Activated CD8-positive, alpha-beta memory T cell treated with anti-CD3 and anti-CD28 coated beads, Interleukin-2, amount 50 U/mL, for 1 hour (primary cell): ENCODE measurements around the gene PDK2.
A peak's percentile ranks its signal among the peaks of the same experiment; 100 is the strongest.

Experiments
- DNase-seq: peaks from one replicate; pipeline ENCODE4 v3.0.0-alpha.2; 2020; ENCODE audit errors: extremely low read depth

PDK2 gene

GRCh38 chr17:50117202-50118051, 22.3 kb downstream of the PDK2 start:
- peak; percentile 16 for DNase-seq

- DNase-seq: no peak
Measured at GRCh38 chr17:50118076-50118827, 23.1 kb downstream of the PDK2 start.

DNA sequence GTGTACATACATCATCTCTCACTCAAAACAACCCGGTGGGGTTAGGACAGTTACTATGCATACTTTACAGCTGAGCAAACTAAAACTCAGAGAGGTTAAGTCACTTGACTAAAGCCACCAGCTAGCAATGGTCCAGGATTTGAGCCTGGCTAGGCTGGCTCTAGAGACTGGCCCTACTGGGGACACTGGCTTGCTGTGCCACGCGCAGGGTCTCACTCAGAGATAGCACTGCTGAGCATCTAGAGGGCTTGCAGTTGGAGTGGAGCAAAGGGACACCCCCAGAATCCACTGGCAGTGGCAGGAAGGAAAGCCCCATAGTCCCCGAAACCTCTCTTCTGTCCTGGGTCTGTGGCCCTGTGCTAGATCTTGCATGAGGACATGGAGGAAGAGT, 23.7 kb downstream of the PDK2 start:
- DNase-seq: no peak

DNA sequence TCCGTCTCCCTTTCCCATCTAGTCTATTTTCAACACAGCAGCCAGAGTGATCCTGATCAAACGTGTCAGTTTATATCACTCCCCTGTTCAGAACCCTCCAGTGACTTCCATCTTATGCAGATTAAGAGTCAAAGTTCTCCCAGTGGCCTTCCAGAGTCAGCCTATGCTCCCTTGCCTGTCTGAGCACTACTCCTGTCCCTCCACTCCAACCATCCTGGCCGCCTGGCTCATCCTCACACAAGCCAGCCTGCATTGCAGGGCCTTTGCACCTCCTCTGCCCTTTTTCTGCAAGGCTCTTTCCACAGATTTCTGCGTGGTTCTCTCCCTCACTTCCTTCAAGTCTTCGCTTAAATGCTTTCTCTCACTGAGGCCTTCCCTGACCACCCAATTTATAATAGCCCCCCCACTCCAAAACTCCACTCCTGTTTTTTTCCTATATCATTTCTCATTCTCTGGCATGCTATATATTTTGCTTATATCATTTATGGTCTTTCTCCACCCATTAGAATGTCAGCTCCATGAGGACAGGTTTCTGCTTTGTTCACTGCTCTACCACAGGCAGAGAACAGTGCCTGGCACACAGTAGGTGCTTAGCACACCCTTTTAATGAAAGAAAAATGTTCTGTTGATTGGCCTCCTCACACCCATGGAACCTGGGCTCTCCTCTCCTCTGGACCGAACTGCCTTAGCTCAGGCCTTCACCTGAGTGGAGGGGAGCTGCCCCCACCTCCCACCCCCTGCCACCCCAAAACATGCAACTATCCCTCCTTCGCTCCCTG, 25.5 kb downstream of the PDK2 start:
- no peak for DNase-seq

- no peak for DNase-seq
Measured at GRCh38 chr17:50122945-50123344, 27.8 kb downstream of the PDK2 start.

DNA sequence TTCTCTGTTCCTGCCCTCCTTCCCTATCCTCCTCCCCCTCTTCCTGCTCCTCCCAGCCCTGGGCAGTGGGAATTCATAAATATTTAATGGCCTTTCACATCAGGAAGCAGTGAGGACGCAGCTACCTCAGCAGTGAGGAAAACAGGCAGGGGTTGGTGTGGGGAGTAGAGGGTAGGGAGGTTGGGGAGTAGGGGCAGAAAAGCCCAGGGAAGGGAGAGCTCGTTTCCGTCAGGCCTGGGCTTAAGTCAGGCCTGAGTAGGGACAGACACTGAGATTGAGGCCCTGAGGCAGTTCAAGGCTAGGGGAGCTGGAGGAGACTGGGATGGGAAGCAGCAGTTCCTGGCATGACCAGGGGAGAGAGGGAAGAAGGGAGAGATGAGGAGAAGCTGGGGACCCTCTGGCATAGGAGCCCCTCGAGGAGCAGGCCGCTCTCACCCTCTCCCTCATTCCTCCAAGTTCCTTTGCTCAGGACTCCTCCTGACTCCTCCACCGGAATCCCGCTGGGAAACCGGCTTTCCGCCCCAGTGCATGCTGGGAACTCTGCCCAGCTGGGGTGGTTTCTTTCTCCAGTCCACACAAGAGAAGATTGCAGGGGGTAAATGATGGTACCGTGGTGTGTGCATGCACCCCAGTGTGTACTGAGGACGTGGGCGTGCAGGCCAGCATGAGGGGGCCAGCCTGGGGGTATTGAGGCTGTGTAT, 28.6 kb downstream of the PDK2 start:
- no peak for DNase-seq

DNA sequence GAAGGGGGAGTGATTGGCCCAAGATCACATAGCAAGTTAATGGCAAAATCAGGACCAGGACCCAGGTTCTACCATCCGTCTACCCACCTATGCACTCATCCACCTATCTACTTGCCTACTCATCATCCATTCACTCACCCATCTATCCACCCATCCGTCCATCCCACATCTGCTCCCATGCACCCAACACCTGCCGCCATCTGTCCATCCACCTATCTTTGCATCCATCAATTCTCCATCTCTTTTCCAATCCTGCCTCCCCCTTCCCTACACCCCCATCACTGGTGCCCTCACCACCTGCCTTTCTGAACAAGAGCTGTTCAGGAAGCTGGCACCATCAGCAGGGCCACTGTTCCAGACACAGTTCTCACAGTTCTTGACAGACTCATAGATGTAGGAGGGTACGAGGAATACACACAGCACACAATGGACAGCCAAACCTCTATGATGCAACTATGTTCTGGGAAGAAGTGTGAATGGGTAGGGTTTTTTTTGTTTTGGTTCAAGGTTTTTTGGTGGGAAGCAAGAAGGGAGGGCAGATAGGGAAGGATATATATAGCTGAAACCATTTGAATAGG, 30.4 kb downstream of the PDK2 start:
- DNase-seq: no peak

DNA sequence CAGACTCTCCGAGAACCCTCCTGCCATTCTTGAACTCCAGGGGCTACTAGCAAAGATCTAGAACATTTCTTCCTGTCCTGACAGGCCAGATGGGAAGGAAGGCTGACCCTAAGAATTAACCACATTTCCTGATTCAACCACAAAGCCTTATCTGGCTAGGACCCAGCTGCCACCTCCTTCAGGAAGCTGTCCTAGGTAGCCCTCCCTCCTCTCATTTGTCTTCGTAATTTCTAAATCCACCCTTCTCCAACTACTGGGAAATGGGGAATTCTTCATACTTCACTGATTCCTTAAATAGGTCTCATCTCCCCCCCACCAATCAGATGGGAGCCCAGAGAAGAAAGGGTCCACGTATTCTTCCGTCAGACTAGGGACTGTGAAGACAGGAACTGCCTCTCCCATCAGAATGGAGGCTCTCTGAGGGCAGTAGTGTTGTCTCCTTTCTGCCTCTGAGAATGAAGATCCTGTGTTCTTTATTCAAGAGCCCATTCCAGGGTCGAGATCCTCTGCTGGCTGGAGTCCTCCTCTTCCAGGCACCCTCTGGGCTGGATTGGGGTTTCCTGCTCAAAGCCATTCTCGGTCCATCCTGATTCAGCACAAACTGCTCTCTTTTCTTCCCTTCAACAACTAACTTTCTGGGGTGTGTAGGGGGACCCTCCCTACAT, 32.7 kb downstream of the PDK2 start:
- no peak for DNase-seq

DNA sequence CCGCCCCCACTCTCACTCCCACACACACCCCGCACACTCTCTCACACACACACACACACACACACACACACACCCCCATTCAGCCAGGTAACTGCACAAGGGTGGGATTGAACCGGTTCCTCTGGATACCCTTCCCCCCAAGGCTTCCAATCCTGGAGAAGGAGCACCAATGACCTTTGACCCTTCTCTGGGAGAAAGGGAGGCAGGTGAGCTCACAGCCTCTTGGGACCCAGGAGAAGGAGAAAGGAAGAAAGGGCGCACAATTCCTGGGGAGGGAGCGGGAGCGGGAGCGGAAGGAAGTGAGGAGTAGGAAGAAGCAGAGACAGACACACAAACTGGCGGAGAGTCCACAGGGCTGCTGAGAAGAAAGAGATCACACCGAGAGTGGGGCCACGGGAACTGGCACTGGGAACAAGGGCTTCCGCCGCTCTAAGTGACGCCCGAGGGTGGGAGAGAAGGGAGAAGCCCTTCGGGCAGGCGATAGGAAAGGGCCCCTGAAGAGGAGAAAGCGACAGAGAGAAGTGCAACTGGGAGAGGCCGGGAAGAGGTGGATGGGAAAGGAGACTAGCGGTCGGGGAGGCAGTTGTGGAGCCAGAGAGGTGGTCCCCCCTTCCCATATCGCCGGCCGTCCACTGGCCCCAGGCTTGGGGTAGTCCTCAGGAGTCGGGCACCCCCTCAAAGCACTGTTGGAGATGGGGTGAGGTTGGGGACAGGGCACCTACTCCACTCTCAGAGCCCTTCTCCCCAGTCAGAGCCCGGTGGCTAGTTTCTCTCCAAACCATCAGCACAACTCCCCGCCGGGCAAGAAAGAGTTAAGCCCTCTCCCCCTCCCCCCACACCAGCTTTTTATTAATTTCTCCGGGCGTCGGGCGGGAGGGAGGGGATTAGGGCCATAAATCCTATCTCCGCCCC, 33.5 kb downstream of the PDK2 start:
- no peak for DNase-seq

GRCh38 chr17:50129353-50129727, 34.2 kb downstream of the PDK2 start:
- DNase-seq: no peak

GRCh38 chr17:50129728-50130558, 34.8 kb downstream of the PDK2 start, which contains the start of gene SAMD14:
SAMD14 (minus strand) TSS chr17:50130160; CDS start chr17:50124959, 5,201 bp downstream.
- DNase-seq: no peak

DNA sequence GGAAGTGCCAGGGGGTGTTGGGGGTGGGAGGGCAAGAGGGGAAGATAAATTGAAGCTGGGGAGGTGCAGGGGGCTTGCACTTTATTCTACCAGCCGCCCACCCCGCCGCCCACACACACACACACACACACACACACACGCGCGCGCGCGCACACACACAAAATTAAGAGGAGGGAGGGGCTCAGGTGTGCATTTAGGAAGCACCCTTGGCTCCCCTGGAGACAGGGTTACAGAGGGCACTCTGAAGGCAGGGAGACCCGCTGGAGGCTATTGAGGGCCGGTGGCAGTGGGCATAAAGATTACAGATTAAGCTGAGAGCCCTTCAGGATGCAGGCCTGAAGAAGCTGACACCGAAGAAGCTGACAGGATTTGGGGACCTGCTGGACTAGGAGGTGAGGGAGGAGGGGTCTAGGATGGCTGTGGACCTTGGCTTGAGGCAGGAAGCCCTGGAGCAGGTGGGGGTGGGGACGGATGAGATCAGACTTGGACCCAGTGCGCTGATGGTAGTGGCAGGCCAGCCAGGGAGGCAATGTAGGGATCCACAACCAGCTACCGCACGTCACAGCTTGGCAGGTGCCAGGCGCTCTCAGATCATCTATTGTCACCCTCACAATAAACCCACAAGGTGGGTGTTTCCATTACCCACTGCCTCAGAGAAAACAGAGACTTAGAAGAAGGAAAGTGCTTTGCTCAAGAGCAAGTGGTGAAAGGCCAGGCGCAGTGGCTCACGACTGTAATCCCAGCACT, 35.6 kb downstream of the PDK2 start:
- no peak for DNase-seq

DNA sequence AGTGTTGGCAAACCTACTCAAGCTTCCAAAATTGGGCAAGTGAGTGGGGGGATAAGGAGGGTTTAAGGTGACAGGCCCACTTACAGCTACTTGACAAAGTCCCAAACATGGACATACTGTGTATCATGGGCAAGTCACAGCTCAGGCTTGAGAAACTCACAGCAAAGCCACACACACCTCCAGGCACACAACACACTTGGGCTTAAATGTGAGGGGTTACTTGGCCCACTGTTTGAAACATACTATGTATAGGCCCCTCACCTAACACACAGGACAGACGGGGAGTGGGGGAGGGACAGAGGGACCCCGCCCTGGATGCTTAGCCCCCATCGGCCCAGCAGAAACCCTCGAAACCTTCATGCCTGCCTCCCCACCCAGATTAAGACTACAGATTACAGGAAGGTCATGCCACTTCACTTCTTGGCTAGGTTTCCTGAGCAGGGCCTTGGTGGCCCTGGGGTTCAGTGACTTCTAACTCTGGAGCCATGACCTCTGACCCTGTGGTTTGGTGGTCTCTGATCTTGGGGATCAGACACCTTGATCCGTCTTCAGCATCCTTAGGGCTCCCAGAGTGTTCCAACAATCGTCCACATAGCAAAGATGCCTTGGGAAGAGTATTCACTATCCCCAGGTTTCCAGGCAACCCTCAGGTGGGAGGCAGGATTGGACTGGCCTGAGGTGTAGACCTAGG, 37.1 kb downstream of the PDK2 start:
- DNase-seq: no peak

DNA sequence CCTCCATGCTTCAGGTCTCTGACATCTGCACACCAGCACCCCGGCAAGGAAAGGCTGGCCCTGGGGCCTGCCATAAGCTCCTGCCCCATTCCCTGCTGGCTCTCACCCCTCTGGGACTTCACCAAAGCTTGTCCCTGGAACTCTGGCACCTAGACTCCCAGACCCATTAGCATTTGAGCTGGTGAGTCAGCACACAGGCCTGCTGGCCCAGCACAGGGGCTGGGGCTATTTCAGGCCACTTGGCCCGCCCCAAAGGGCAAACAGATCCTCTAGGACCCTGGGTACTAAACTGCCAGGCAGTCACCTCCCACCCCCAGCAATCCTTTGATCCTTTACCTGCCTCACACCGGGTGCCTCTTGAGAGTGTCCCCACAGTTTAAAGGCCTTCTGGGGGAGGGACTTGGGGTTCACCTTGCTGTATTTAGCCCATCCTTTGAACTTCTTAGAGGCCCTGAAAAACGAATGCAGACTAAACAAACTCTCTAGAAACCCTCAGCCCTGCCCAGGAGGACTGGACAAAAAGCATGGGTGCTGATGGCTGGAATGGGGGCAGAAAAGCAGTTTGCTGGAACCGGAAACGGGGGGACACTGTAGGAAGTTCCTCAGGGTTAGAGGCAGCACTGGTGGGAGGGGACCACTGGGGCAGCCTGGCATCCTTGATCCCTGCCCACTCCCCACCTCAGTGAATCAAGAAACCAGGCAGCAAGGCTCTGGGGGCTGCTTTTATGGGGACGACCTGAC, 38.0 kb downstream of the PDK2 start:
- no peak for DNase-seq

- DNase-seq: no peak
Measured at GRCh38 chr17:50133769-50134099, 38.6 kb downstream of the PDK2 start.

- DNase-seq: no peak
Measured at GRCh38 chr17:50134206-50135110, 39.3 kb downstream of the PDK2 start.
